GM12875 (cell line): Measurements from ENCODE around the gene TRA2A.
"Not testable (repeated sequence)": the region's sequence is repeated elsewhere in the genome, so short reads cannot be mapped to it uniquely, and the experiment has no call there.

Source experiments
- H3K4me3 ChIP-seq: one replicate; pipeline ENCODE4 v1.5.1; 2011; ENCODE audit warnings: low read depth, low read length, control low read depth
- TF ChIP-seq, protein P1 (sequence below): IDR thresholded peaks from 2 replicates; pipeline ENCODE4 v1.5.1; 2011; ENCODE audit warnings: low read depth, mild to moderate bottlenecking, control low read depth, inconsistent platforms, low read length, moderate library complexity, borderline replicate concordance; ENCODE audit not compliant: insufficient read depth

The TRA2A gene

GRCh38 chr7:23491502-23491901, 40.3 kb downstream of the TRA2A start:
- H3K4me3 ChIP-seq, result no peak overlapping the region
- TF ChIP-seq, protein P1, sequence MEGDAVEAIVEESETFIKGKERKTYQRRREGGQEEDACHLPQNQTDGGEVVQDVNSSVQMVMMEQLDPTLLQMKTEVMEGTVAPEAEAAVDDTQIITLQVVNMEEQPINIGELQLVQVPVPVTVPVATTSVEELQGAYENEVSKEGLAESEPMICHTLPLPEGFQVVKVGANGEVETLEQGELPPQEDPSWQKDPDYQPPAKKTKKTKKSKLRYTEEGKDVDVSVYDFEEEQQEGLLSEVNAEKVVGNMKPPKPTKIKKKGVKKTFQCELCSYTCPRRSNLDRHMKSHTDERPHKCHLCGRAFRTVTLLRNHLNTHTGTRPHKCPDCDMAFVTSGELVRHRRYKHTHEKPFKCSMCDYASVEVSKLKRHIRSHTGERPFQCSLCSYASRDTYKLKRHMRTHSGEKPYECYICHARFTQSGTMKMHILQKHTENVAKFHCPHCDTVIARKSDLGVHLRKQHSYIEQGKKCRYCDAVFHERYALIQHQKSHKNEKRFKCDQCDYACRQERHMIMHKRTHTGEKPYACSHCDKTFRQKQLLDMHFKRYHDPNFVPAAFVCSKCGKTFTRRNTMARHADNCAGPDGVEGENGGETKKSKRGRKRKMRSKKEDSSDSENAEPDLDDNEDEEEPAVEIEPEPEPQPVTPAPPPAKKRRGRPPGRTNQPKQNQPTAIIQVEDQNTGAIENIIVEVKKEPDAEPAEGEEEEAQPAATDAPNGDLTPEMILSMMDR, result no peak

DNA sequence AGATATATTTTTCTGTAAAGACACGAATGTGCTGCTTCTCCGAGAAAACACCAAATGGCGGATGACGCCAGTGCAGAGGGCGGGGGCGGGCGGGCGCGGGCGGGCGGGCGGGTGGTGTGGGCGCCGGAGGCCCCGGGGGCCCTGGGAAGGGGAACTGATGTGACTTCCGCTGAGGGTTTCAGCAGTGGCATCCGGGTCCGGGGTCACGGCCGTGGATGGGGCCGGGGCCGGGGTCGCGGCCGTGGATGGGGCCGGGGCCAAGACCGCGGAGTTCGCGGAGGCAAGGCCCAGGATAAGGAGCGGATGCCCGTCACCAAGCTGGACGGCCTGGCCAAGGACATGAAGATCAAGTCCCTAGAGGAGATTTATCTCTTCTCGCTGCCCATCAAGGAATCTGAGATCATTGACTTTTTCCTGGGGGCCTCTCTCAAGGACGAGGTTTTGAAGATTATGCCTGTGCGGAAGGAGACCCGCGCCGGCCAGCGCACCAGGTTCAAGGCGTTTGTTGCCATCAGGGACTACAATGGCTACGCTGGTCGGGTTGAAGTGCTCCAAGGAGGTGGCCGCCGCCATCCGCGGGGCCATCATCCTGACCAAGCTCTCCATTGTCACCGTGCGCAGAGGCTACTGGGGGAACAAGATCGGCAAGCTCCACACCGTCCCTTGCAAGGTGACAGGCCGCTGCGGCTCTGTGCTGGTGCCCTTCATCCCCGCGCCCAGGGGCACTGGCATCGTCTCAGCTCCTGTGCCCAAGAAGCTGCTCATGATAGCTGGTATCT, 41.2 kb downstream of the TRA2A start:
- peak overlapping the region; percentile 57 for H3K4me3 ChIP-seq
- TF ChIP-seq, protein P1, result no peak

- not testable (repeated sequence) for H3K4me3 ChIP-seq
Measured at GRCh38 chr7:23488714-23489113, 43.1 kb downstream of the TRA2A start.

DNA sequence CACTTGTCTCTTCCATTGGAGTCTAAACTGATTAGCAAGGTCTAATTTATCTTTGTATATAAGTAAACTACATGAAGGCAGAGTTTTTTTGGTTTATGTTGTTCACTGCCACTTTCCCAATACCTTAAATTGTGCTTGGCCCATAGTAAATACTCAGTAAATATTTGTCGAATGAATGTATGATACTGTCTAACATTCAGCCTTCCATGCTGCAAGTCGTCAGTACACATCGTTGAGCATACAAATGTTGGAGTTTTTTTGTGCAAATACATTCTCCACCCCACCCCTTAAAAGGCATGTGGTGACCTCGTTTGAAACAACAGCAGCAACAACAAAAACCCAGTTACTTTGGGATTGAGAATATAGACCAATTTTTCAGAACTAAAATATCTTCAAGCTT, 44.1 kb downstream of the TRA2A start:
- no peak overlapping the region for H3K4me3 ChIP-seq
- TF ChIP-seq, protein P1, result no peak

- TF ChIP-seq, protein P1, result no peak
- no peak overlapping the region for H3K4me3 ChIP-seq
Measured at GRCh38 chr7:23486002-23486773, 45.6 kb downstream of the TRA2A start.

DNA sequence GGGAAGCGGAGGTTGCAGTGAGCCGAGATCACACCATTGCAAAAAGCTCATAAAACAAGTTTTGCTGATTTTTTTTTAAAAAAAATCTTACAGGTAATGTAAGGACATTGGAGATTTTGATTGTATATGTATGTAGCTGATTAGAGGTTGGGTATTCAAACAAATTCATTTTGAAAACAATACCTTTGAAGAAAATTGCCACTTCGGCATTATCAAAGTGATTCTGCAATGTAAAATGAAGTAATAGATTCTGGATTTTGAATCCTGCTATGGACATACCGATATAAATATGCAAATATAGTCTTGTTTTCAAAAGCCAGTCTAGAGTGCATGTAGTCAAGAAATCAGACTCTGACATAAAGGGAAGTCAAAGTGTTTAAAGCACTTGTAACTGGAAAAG, 49.1 kb downstream of the TRA2A start:
- TF ChIP-seq, protein P1, result no peak
- H3K4me3 ChIP-seq, result no peak overlapping the region

DNA sequence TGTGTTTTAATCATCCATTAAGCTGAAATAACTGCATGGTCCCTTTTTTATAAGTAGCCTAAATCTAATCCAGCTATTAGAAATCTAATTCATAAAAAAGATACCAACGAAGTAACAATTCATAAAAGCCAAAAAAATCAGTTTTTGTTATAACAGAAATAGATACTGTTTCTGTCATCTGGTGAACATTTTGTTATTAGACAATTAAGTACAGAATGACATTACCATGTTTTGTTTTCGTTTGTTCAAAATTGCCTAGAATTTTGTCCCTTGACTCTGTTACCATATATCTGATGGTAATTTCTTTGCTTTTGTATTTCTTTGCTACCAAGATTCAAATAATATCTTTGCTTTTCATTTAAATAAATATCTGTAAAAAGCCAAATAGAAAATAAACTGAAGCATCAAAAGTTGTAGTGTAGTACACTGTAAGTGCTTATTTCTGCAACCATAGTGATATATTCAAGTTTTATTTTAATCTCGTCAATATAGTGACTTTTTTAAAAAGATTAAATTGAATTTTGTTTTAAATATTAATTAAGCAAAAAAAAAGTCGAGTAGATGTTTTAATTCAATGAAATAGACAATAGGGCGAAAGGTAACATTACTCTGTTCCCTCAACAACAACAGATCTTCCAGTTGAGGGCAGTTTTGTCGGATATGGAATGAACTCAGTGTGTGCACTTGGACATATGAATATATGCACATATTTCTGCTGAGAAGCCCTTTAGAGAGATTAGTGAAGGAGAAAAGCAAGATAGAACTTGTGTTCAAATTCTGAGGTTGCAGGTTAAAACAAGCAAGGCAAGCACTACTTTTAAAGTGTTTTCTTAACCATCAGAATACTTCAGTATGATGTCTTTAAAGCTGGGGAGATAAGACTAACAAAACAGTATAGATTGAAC, 53.6 kb downstream of the TRA2A start:
- TF ChIP-seq, protein P1, result no peak
- H3K4me3 ChIP-seq, result no peak overlapping the region
